Thoracic aorta (tissue), 2 donors: Measurements from ENCODE around the gene EHF. TPM values are rescaled to one million over a fixed set of nuclear protein-coding genes. Genes with fewer than 3 reads are reported as not detected.

Experiments used
- ATAC-seq: fragments of 150-250 bp; one replicate; pipeline ENCODE4 v1.8.0; 2017; ENCODE audit warnings: low read depth; ENCODE audit not compliant: insufficient number of reproducible peaks, low FRiP score
- DNase-seq: peaks from one replicate; pipeline ENCODE4 v3.0.0-alpha.2; 2020; ENCODE audit warnings: low spot score
- H3K27ac ChIP-seq, 2 donors: fragments of 200-600 bp; sonication (generic); 1 replicate in 1 of 2; 2 replicates in 1 of 2; pipeline ENCODE4 v1.5.1; 2016; ENCODE audit warnings: mild to moderate bottlenecking in 2 of 2, moderate library complexity in 2 of 2
- H3K27me3 ChIP-seq: fragments of 200-600 bp; sonication (generic); replicated peaks from 2 replicates; pipeline ENCODE4 v1.6.0; 2016; ENCODE audit warnings: mild to moderate bottlenecking; ENCODE audit not compliant: insufficient read depth
- H3K36me3 ChIP-seq: fragments of 200-600 bp; sonication (generic); one replicate; pipeline ENCODE4 v1.5.1; 2016
- H3K4me1 ChIP-seq, 2 donors: fragments of 200-600 bp; sonication (generic); 1 replicate in 1 of 2; 2 replicates in 1 of 2; pipeline versions ENCODE4 v1.5.1 to v1.6.0; 2016; ENCODE audit warnings: low read depth in 2 of 2, mild to moderate bottlenecking in 1 of 2; ENCODE audit not compliant: control insufficient read depth in 1 of 2
- H3K4me3 ChIP-seq: fragments of 200-600 bp; sonication (generic); 2 replicates; pipeline ENCODE4 v1.5.1; 2016; ENCODE audit warnings: mild to moderate bottlenecking
- H3K9me3 ChIP-seq: fragments of 200-600 bp; sonication (generic); 2 replicates; pipeline ENCODE4 v1.5.1; 2016
- total RNA-seq, 2 donors: library from RNA; depleted of rRNA; stranded (reverse); fragments of >200 nt; gene quantifications; one replicate each; pipeline versions ENCODE4 v1.1.0 to v1.2.3, GENCODE V29; 2016
- TF ChIP-seq, protein P1 (sequence below): fragments of 200-600 bp; sonication (generic); IDR thresholded peaks from one replicate; pipeline ENCODE4 v1.5.1; 2019; ENCODE audit warnings: antibody characterized with exemption

The EHF gene
- total RNA-seq, 2 donors from 2014 or later = 0.14 TPM

DNA sequence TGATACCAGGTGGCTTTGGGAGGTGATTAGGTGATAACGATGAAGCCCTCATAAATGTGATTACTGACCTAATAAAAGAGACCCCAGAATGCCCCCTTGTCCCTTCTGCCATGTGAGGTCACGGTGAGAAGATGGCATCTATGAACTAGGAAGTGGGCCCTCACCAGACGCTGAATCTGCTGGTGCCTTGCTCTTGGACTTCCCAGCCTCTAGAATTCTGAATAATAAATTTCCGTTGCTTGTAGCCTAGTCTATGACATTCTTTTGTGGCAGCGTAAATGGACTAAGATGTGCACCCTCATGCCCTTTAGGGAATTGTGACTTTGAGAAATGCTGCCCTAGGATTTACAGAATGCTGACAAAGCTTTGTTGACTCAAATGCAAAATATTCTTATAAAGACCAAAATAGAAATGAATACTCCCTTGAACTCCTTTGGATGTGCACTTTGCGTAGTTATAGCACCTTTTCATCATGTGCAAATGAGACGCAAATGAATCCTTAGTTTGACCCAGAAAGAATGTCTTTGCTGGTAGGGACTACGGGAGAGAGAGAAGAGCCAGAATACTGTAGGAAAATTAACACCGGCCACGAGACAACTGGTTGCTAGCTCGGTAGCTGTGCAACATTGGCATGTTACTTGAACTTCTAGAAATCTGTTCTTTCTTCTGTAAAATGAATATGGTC, 24.8 kb upstream of the EHF start:
- TF ChIP-seq, protein P1, sequence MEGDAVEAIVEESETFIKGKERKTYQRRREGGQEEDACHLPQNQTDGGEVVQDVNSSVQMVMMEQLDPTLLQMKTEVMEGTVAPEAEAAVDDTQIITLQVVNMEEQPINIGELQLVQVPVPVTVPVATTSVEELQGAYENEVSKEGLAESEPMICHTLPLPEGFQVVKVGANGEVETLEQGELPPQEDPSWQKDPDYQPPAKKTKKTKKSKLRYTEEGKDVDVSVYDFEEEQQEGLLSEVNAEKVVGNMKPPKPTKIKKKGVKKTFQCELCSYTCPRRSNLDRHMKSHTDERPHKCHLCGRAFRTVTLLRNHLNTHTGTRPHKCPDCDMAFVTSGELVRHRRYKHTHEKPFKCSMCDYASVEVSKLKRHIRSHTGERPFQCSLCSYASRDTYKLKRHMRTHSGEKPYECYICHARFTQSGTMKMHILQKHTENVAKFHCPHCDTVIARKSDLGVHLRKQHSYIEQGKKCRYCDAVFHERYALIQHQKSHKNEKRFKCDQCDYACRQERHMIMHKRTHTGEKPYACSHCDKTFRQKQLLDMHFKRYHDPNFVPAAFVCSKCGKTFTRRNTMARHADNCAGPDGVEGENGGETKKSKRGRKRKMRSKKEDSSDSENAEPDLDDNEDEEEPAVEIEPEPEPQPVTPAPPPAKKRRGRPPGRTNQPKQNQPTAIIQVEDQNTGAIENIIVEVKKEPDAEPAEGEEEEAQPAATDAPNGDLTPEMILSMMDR = no peak
- H3K9me3 ChIP-seq = no peaks in the 10 kb centered on the region
- H3K27me3 ChIP-seq = no peaks in the 10 kb centered on the region
- no peak overlapping the region for H3K27ac ChIP-seq
- DNase-seq (no peak), ATAC-seq (no peak)
- H3K36me3 ChIP-seq = no peaks in the 10 kb centered on the region
- no peak overlapping the region for H3K4me3 ChIP-seq
- no peaks in the 10 kb centered on the region for H3K4me1 ChIP-seq

- Histone ChIP-seq H3K4me3 (no peak overlapping the region), H3K27me3 (no peaks in the 10 kb centered on the region), H3K4me1 (no peaks in the 10 kb centered on the region), H3K27ac (no peak overlapping the region), H3K9me3 (no peaks in the 10 kb centered on the region), H3K36me3 (no peaks in the 10 kb centered on the region)
- no peak for ATAC-seq
- DNase-seq = no peak
- TF ChIP-seq, protein P1 = no peak
Observed at GRCh38 chr11:34599406-34599945, 21.4 kb upstream of the EHF start.

DNA sequence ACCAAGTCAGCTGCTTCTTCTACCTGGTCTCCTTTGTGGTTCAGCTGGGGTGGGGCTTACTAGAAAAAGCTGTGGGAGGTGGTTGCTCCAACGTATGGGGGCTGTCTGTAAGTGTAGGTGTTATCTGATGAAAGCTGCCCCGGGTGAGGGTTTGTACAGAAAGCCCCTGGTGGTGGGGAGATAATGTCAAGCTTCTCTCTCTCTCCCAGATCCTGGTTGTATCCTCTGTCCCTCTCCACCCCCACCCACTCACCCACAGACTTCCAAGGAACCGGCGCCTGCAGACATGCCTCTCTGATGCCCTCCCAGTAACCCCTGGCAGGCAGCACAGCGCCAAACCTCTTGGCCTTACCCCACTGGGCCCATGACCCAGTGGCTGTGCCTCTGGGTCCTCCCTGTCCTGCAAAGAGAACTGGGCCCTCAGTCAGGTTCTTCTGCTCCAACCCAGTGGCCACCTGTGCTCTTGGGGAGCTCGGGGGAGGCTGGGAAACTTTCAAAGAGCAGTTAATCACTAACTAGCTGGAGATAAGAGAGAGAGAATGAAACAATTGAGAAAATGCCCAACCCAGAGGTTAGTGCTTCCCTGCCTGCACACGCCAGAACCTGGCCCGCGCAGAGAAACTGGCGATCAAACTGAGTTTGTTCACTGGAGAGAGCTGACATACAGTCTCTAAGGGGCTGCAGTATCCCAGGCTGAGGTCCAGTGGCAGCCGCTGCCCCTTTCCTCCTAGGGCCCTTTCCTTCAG, 20.4 kb upstream of the EHF start:
- Histone ChIP-seq H3K4me3 (no peak overlapping the region), H3K9me3 (no peaks in the 10 kb centered on the region), H3K27me3 (no peaks in the 10 kb centered on the region), H3K27ac (no peak overlapping the region), H3K4me1 (no peaks in the 10 kb centered on the region), H3K36me3 (no peaks in the 10 kb centered on the region)
- TF ChIP-seq, protein P1 = no peak
- DNase-seq = no peak
- ATAC-seq = no peak

- no peak for DNase-seq
- TF ChIP-seq, protein P1 = no peak
- Histone ChIP-seq H3K27ac (no peak overlapping the region), H3K4me1 (no peaks in the 10 kb centered on the region), H3K36me3 (no peaks in the 10 kb centered on the region), H3K9me3 (no peaks in the 10 kb centered on the region), H3K27me3 (no peaks in the 10 kb centered on the region), H3K4me3 (no peak overlapping the region)
- no peak for ATAC-seq
Observed at GRCh38 chr11:34601085-34601444, 19.8 kb upstream of the EHF start.

GRCh38 chr11:34601609-34602008, 19.3 kb upstream of the EHF start:
- Histone ChIP-seq H3K27me3 (no peaks in the 10 kb centered on the region), H3K4me3 (no peak overlapping the region), H3K4me1 (no peaks in the 10 kb centered on the region), H3K36me3 (no peaks in the 10 kb centered on the region), H3K9me3 (no peaks in the 10 kb centered on the region), H3K27ac (no peak overlapping the region)
- no peak for DNase-seq
- TF ChIP-seq, protein P1 = no peak
- no peak for ATAC-seq
